Suprapubic skin (tissue), 4 donors: ENCODE results near the gene LINS1. TPM values are rescaled to one million over a fixed set of nuclear protein-coding genes. Genes with fewer than 3 reads are reported as not detected.
A peak's percentile ranks its signal among the peaks of the same experiment; 100 is the strongest.

Experiments used
- DNase-seq, 2 donors: peaks; one replicate each; pipeline ENCODE4 v3.0.0-alpha.2; 2019; ENCODE audit warnings: low spot score in 2 of 2
- H3K27ac ChIP-seq: fragments of 200-600 bp; sonication (generic); one replicate; pipeline ENCODE4 v1.5.1; 2019
- H3K27me3 ChIP-seq: fragments of 200-600 bp; sonication (generic); one replicate; pipeline ENCODE4 v1.5.1; 2019
- H3K36me3 ChIP-seq: fragments of 200-600 bp; sonication (generic); one replicate; pipeline ENCODE4 v1.5.1; 2019
- H3K4me1 ChIP-seq: fragments of 200-600 bp; sonication (generic); one replicate; pipeline ENCODE4 v1.5.1; 2019
- H3K4me3 ChIP-seq: fragments of 200-600 bp; sonication (generic); one replicate; pipeline ENCODE4 v1.5.1; 2019; ENCODE audit warnings: mild to moderate bottlenecking
- H3K9me3 ChIP-seq: fragments of 200-600 bp; sonication (generic); one replicate; pipeline ENCODE4 v1.5.1; 2019
- CTCF ChIP-seq, 2 donors: fragments of 200-600 bp in 1 of 2; fragments of 450-650 bp in 1 of 2; sonication (generic) in 1 of 2; IDR thresholded peaks; one replicate each; pipeline ENCODE4 v1.5.1; 2016 to 2019; ENCODE audit warnings: antibody characterized with exemption in 2 of 2, mild to moderate bottlenecking in 1 of 2, moderate library complexity in 1 of 2
- EP300 ChIP-seq: sonication (generic); formaldehyde crosslinking; IDR thresholded peaks from one replicate; pipeline ENCODE4 v1.6.1; 2017; ENCODE audit warnings: antibody characterized with exemption
- POLR2A ChIP-seq, 2 donors: fragments of 450-650 bp; IDR thresholded peaks; one replicate each; pipeline ENCODE4 v1.6.1; 2017; ENCODE audit warnings: antibody characterized with exemption in 2 of 2, mild to moderate bottlenecking in 2 of 2, moderate library complexity in 2 of 2
- POLR2AphosphoS5 ChIP-seq, 3 donors: sonication (generic); formaldehyde crosslinking; IDR thresholded peaks; one replicate each; pipeline ENCODE4 v1.6.1; 2017; ENCODE audit warnings: antibody characterized with exemption in 3 of 3
- WGBS: methylation state at CpG from one replicate; pipeline ENCODE4 v1.1.5; 2018; 5-methylcytosine and 5-hydroxymethylcytosine counted together
- total RNA-seq, 4 donors: library from RNA; depleted of rRNA; stranded (reverse); fragments of >200 nt; gene quantifications; one replicate each; pipeline ENCODE4 v1.1.0, GENCODE V29; 2016

LINS1 gene
- total RNA-seq, 4 donors from 2014 or later: 17.6 to 25.2 (median 20.7) TPM

GRCh38 chr15:100531204-100531603, 70.8 kb downstream of the LINS1 start:
- TF ChIP-seq CTCF (IDR thresholded peaks at IDR 0.05) (no peak), POLR2AphosphoS5 (IDR thresholded peaks at IDR 0.05) (no peak), POLR2A (IDR thresholded peaks at IDR 0.05) (no peak), EP300 (no peak)
- 89% methylated on average over 4 of the region's 4 CpGs for WGBS

GRCh38 chr15:100529556-100529955, 72.4 kb downstream of the LINS1 start:
- WGBS: 42% methylated on average over 2 of the region's 2 CpGs
- Histone ChIP-seq H3K4me1 (peaks cover 32% of the 10 kb centered on the region), H3K36me3 (no peaks in the 10 kb centered on the region), H3K27me3 (no peaks in the 10 kb centered on the region), H3K4me3 (peak overlapping the region; percentile 39), H3K9me3 (no peaks in the 10 kb centered on the region), H3K27ac (peak overlapping the region; percentile 82)
- TF ChIP-seq POLR2A (IDR thresholded peaks at IDR 0.05) (no peak), POLR2AphosphoS5 (IDR thresholded peaks at IDR 0.05) (no peak), EP300 (no peak), CTCF (IDR thresholded peaks at IDR 0.05) (no peak)
- DNase-seq: no peak

More at GRCh38 chr15:100531204-100531603, 70.8 kb downstream of the LINS1 start:
- H3K27me3 ChIP-seq: no peaks in the 10 kb centered on the region
- no peak for DNase-seq
- H3K27ac ChIP-seq: no peak overlapping the region
- peaks cover 18% of the 10 kb centered on the region for H3K4me1 ChIP-seq
- no peak overlapping the region for H3K4me3 ChIP-seq
- H3K36me3 ChIP-seq: no peaks in the 10 kb centered on the region
- no peaks in the 10 kb centered on the region for H3K9me3 ChIP-seq

- Histone ChIP-seq H3K4me3 (peak within 1 kb of the TSS; percentile 39), H3K4me1 (peaks cover 32% of the 10 kb centered on the region), H3K27ac (peak within 1 kb of the TSS; percentile 82), H3K36me3 (no peaks in the 10 kb centered on the region), H3K27me3 (no peaks in the 10 kb centered on the region), H3K9me3 (no peaks in the 10 kb centered on the region)
- DNase-seq: no peak
- WGBS: 48% methylated on average over 10 of the region's 10 CpGs
- TF ChIP-seq POLR2AphosphoS5 (IDR thresholded peaks at IDR 0.05): peak in 1 of 3 donors; percentile 14
- TF ChIP-seq CTCF (IDR thresholded peaks at IDR 0.05): no peak
Observed at GRCh38 chr15:100528833-100529428, 73.1 kb downstream of the LINS1 start, which contains the start of gene CERS3. Gene CERS3, minus strand, starts transcription at chr15:100528950. Its CDS starts 27,101 bp downstream, at chr15:100501849.

GRCh38 chr15:100526027-100526481, 75.9 kb downstream of the LINS1 start:
- DNase-seq: peak in 1 of 2 donors; percentile 72
- Histone ChIP-seq H3K27ac (peak overlapping the region; percentile 20), H3K4me3 (peak overlapping the region; percentile 15), H3K4me1 (peaks cover 25% of the 10 kb centered on the region), H3K27me3 (no peaks in the 10 kb centered on the region), H3K36me3 (no peaks in the 10 kb centered on the region), H3K9me3 (no peaks in the 10 kb centered on the region)
- whole genome bisulfite sequencing: 22% methylated on average over 5 of the region's 6 CpGs
- no peak for TF ChIP-seq CTCF (IDR thresholded peaks at IDR 0.05)
- peak in 1 of 3 donors; percentile 31 for TF ChIP-seq POLR2AphosphoS5 (IDR thresholded peaks at IDR 0.05)

GRCh38 chr15:100525436-100525835, 76.5 kb downstream of the LINS1 start:
- no peaks in the 10 kb centered on the region for H3K9me3 ChIP-seq
- TF ChIP-seq POLR2A (IDR thresholded peaks at IDR 0.05): no peak
- no peak for TF ChIP-seq CTCF (IDR thresholded peaks at IDR 0.05)
- no peak for TF ChIP-seq EP300
- no peak for TF ChIP-seq POLR2AphosphoS5 (IDR thresholded peaks at IDR 0.05)
- no peaks in the 10 kb centered on the region for H3K27me3 ChIP-seq
- peak overlapping the region; percentile 20 for H3K27ac ChIP-seq
- peaks cover 2% of the 10 kb centered on the region for H3K36me3 ChIP-seq
- peaks cover 25% of the 10 kb centered on the region for H3K4me1 ChIP-seq
- WGBS: 35% methylated on average over 1 of the region's 1 CpG
- peak overlapping the region; percentile 15 for H3K4me3 ChIP-seq
- DNase-seq: no peak
